DND-41 (cell line): ENCODE measurements around the gene RPN2.

Experiments
- ATAC-seq: fragments of 200-7000 bp; cut with Tn5 transposase; 3 replicates; pipeline ENCODE4 v1.9.1; 2021; ENCODE audit warnings: low read depth; ENCODE audit not compliant: insufficient read depth
- DNase-seq: peaks from one replicate; pipeline ENCODE4 v3.0.0-alpha.2; 2020
- H2AFZ ChIP-seq: 2 replicates; pipeline ENCODE4 v1.6.0; 2012; ENCODE audit warnings: low read depth, low read length
- H3K27ac ChIP-seq: 2 replicates; pipeline ENCODE4 v1.5.1; 2012; ENCODE audit warnings: low read length, inconsistent platforms
- H3K27me3 ChIP-seq: fragments of 200-600 bp; sonication (generic); 2 replicates; pipeline ENCODE4 v1.6.0; 2012; ENCODE audit warnings: low read length, mild to moderate bottlenecking, inconsistent platforms; ENCODE audit not compliant: insufficient read depth, poor library complexity
- H3K36me3 ChIP-seq: 2 replicates; pipeline ENCODE4 v1.5.1; 2012; ENCODE audit warnings: low read length, inconsistent platforms; ENCODE audit not compliant: insufficient read depth
- H3K4me1 ChIP-seq: 2 replicates; pipeline ENCODE4 v1.5.1; 2012; ENCODE audit warnings: mild to moderate bottlenecking, low read length; ENCODE audit not compliant: insufficient read depth
- H3K4me2 ChIP-seq: 2 replicates; pipeline ENCODE4 v1.6.0; 2012; ENCODE audit warnings: mild to moderate bottlenecking, moderate library complexity, low read length, inconsistent platforms; ENCODE audit not compliant: insufficient read depth
- H3K4me3 ChIP-seq, 2 experiments: fragments of 200-600 bp in 1 of 2; shearing (Covaris generic) in 1 of 2; 2 replicates each; pipeline ENCODE4 v1.5.1; 2012 to 2016; ENCODE audit warnings: inconsistent platforms in 2 of 2, low read length in 2 of 2, mild to moderate bottlenecking in 2 of 2, low read depth in 1 of 2, moderate library complexity in 1 of 2
- H3K79me2 ChIP-seq: 2 replicates; pipeline ENCODE4 v1.6.0; 2012; ENCODE audit warnings: low read length, inconsistent platforms; ENCODE audit not compliant: insufficient read depth
- H3K9ac ChIP-seq: 2 replicates; pipeline ENCODE4 v1.6.0; 2012; ENCODE audit warnings: low read depth, mild to moderate bottlenecking, inconsistent platforms, low read length, moderate library complexity
- H3K9me3 ChIP-seq: 2 replicates; pipeline ENCODE4 v1.5.1; 2012; ENCODE audit warnings: low read length, moderate library complexity, mild to moderate bottlenecking, inconsistent platforms; ENCODE audit not compliant: insufficient read depth, severe bottlenecking
- H4K20me1 ChIP-seq: 2 replicates; pipeline ENCODE4 v1.6.0; 2012; ENCODE audit warnings: low read length; ENCODE audit not compliant: insufficient read depth
- CTCF ChIP-seq: IDR thresholded peaks from 2 replicates; pipeline ENCODE4 v1.5.1; 2012; ENCODE audit warnings: borderline replicate concordance, low read length, moderate library complexity, mild to moderate bottlenecking; ENCODE audit not compliant: poor library complexity, severe bottlenecking; ENCODE audit errors: extremely low read depth
- EZH2 ChIP-seq: IDR thresholded peaks from 3 replicates; pipeline ENCODE4 v1.6.1; 2012; ENCODE audit warnings: borderline replicate concordance, low read depth, mild to moderate bottlenecking, moderate library complexity, low read length, inconsistent platforms; ENCODE audit not compliant: severe bottlenecking

RPN2 gene

GRCh38 chr20:37155987-37156386, 23.1 kb upstream of the RPN2 start:
- ATAC-seq = no peak
- no peak overlapping the region for H3K27ac ChIP-seq
- TF ChIP-seq CTCF (no peak), EZH2 (no peak)

GRCh38 chr20:37158248-37158647, 20.9 kb upstream of the RPN2 start:
- H3K27ac ChIP-seq = no peak overlapping the region
- no peak for TF ChIP-seq CTCF
- TF ChIP-seq EZH2 = no peak
- no peak for ATAC-seq

More at GRCh38 chr20:37155987-37156386, 23.1 kb upstream of the RPN2 start:
- DNase-seq = no peak
- Histone ChIP-seq H3K4me2 (no peak overlapping the region), H3K9me3 (no peaks in the 10 kb centered on the region), H3K4me3 (no peak overlapping the region), H3K9ac (no peak overlapping the region), H3K79me2 (no peaks in the 10 kb centered on the region), H4K20me1 (no peaks in the 10 kb centered on the region), H3K4me1 (no peaks in the 10 kb centered on the region), H3K36me3 (no peaks in the 10 kb centered on the region), H3K27me3 (no peaks in the 10 kb centered on the region), H2AFZ (no peak overlapping the region)

GRCh38 chr20:37160683-37161082, 18.4 kb upstream of the RPN2 start:
- DNase-seq (no peak), ATAC-seq (no peak)
- Histone ChIP-seq H4K20me1 (no peaks in the 10 kb centered on the region), H3K4me1 (no peaks in the 10 kb centered on the region), H3K79me2 (no peaks in the 10 kb centered on the region), H2AFZ (no peak overlapping the region), H3K9ac (no peak overlapping the region), H3K27ac (no peak overlapping the region), H3K4me3 (no peak overlapping the region), H3K27me3 (no peaks in the 10 kb centered on the region), H3K4me2 (no peak overlapping the region), H3K9me3 (no peaks in the 10 kb centered on the region), H3K36me3 (no peaks in the 10 kb centered on the region)
- no peak for TF ChIP-seq EZH2
- no peak for TF ChIP-seq CTCF

More at GRCh38 chr20:37158248-37158647, 20.9 kb upstream of the RPN2 start:
- H3K4me3 ChIP-seq = no peak overlapping the region
- H3K4me1 ChIP-seq = no peaks in the 10 kb centered on the region
- H3K9me3 ChIP-seq = no peaks in the 10 kb centered on the region
- no peaks in the 10 kb centered on the region for H3K79me2 ChIP-seq
- H3K4me2 ChIP-seq = no peak overlapping the region
- H2AFZ ChIP-seq = no peak overlapping the region
- DNase-seq = no peak
- no peak overlapping the region for H3K9ac ChIP-seq
- no peaks in the 10 kb centered on the region for H3K36me3 ChIP-seq
- no peaks in the 10 kb centered on the region for H4K20me1 ChIP-seq
- no peaks in the 10 kb centered on the region for H3K27me3 ChIP-seq
